RWPE2 (cell line): Measurements from ENCODE around the gene PLA2G5.
"Not testable (repeated sequence)": the region's sequence is repeated elsewhere in the genome, so short reads cannot be mapped to it uniquely, and the experiment has no call there.

Experiments used
- ATAC-seq: fragments of 200-7000 bp; cut with Tn5 transposase; 3 replicates; pipeline ENCODE4 v1.9.1; 2021; ENCODE audit warnings: low read depth
- DNase-seq: peaks from one replicate; pipeline ENCODE4 v3.0.0-alpha.2; 2020; ENCODE audit warnings: low spot score
- H3K27ac ChIP-seq: fragments of 450-650 bp; 2 replicates; pipeline ENCODE4 v1.5.1; 2017; ENCODE audit warnings: mild to moderate bottlenecking; ENCODE audit not compliant: poor library complexity, severe bottlenecking
- H3K27me3 ChIP-seq: fragments of 250-450 bp; sonication (Bioruptor Pico); 2 replicates; pipeline ENCODE4 v1.5.1; 2021; ENCODE audit warnings: mild to moderate bottlenecking, moderate library complexity; ENCODE audit not compliant: insufficient read depth, poor library complexity, severe bottlenecking
- H3K36me3 ChIP-seq: fragments of 250-450 bp; sonication (Bioruptor Pico); 2 replicates; pipeline ENCODE4 v1.5.1; 2020; ENCODE audit warnings: low read depth, mild to moderate bottlenecking, moderate library complexity
- H3K4me1 ChIP-seq: fragments of 250-450 bp; sonication (Bioruptor Pico); 2 replicates; pipeline ENCODE4 v1.5.1; 2021; ENCODE audit warnings: mild to moderate bottlenecking, moderate library complexity; ENCODE audit not compliant: insufficient read depth, poor library complexity, severe bottlenecking
- H3K4me3 ChIP-seq: fragments of 250-450 bp; sonication (Bioruptor Pico); 2 replicates; pipeline ENCODE4 v1.5.1; 2021; ENCODE audit warnings: mild to moderate bottlenecking, moderate library complexity; ENCODE audit not compliant: severe bottlenecking
- H3K9me3 ChIP-seq: fragments of 250-450 bp; sonication (Bioruptor Pico); 2 replicates; pipeline ENCODE4 v1.5.1; 2021; ENCODE audit warnings: mild to moderate bottlenecking, moderate library complexity; ENCODE audit not compliant: severe bottlenecking
- CTCF ChIP-seq: fragments of 450-650 bp; IDR thresholded peaks from one replicate; pipeline ENCODE4 v1.5.1; 2017; ENCODE audit warnings: mild to moderate bottlenecking, moderate library complexity; ENCODE audit not compliant: poor library complexity, severe bottlenecking

Gene PLA2G5

GRCh38 chr1:20126041-20126805 is 56.2 kb downstream of the PLA2G5 start:
- no peak overlapping the region for H3K4me3 ChIP-seq
- H3K27me3 ChIP-seq: no peaks in the 10 kb centered on the region
- H3K9me3 ChIP-seq: no peaks in the 10 kb centered on the region
- peaks cover 11% of the 10 kb centered on the region for H3K4me1 ChIP-seq
- DNase-seq (no peak), ATAC-seq (no peak)
- no peak for TF ChIP-seq CTCF
- no peak overlapping the region for H3K27ac ChIP-seq
- H3K36me3 ChIP-seq: no peaks in the 10 kb centered on the region

- DNase-seq (no peak), ATAC-seq (no peak)
- Histone ChIP-seq H3K36me3 (no peaks in the 10 kb centered on the region), H3K4me3 (no peak overlapping the region), H3K4me1 (peaks cover 11% of the 10 kb centered on the region), H3K9me3 (no peaks in the 10 kb centered on the region), H3K27me3 (no peaks in the 10 kb centered on the region), H3K27ac (no peak overlapping the region)
- no peak for TF ChIP-seq CTCF
Observed at GRCh38 chr1:20126806-20127440, 56.9 kb downstream of the PLA2G5 start.

GRCh38 chr1:20130518-20130917 is 60.5 kb downstream of the PLA2G5 start:
- not testable (repeated sequence) for H3K36me3 ChIP-seq, H3K4me3 ChIP-seq, H3K27ac ChIP-seq, H3K27me3 ChIP-seq, H3K9me3 ChIP-seq, ATAC-seq, H3K4me1 ChIP-seq, DNase-seq

- Histone ChIP-seq H3K27me3 (no peaks in the 10 kb centered on the region), H3K4me1 (peaks cover 5% of the 10 kb centered on the region), H3K36me3 (no peaks in the 10 kb centered on the region), H3K27ac (no peak overlapping the region), H3K4me3 (no peak overlapping the region), H3K9me3 (no peaks in the 10 kb centered on the region)
- DNase-seq (no peak), ATAC-seq (no peak)
- TF ChIP-seq CTCF: no peak
Observed at GRCh38 chr1:20134995-20135394, 65.0 kb downstream of the PLA2G5 start.

- TF ChIP-seq CTCF: no peak
- ATAC-seq (no peak), DNase-seq (no peak)
- Histone ChIP-seq H3K4me1 (peaks cover 5% of the 10 kb centered on the region), H3K4me3 (no peak overlapping the region), H3K9me3 (no peaks in the 10 kb centered on the region), H3K36me3 (no peaks in the 10 kb centered on the region), H3K27ac (no peak overlapping the region), H3K27me3 (no peaks in the 10 kb centered on the region)
Observed at GRCh38 chr1:20136249-20136648, 66.3 kb downstream of the PLA2G5 start.
